NCI-H748 (cell line): ENCODE data around the gene ELK1.
"Not testable (repeated sequence)": the region's sequence is repeated elsewhere in the genome, so short reads cannot be mapped to it uniquely, and the experiment has no call there.

Experiments used
- DNase-seq: peaks from one replicate; lab custom pipeline; 2025; ENCODE audit not compliant: unreplicated experiment; lab: John Stamatoyannopoulos, UW

ELK1 gene

GRCh38 chrX:47613082-47613481, 37.3 kb downstream of the ELK1 start:
- no peak for DNase-seq

GRCh38 chrX:47612418-47612817, 37.9 kb downstream of the ELK1 start:
- no peak for DNase-seq

GRCh38 chrX:47611926-47612325, 38.4 kb downstream of the ELK1 start:
- no peak for DNase-seq

GRCh38 chrX:47611489-47611888, 38.9 kb downstream of the ELK1 start:
- DNase-seq, result no peak

GRCh38 chrX:47610511-47610910, 39.9 kb downstream of the ELK1 start:
- DNase-seq, result no peak

- DNase-seq, result no peak
Observed at GRCh38 chrX:47608130-47608810, 42.1 kb downstream of the ELK1 start.

- DNase-seq, result no peak
Observed at GRCh38 chrX:47607091-47607490, 43.3 kb downstream of the ELK1 start.

GRCh38 chrX:47605024-47605423, 45.3 kb downstream of the ELK1 start:
- no peak for DNase-seq

- not testable (repeated sequence) for DNase-seq
Observed at GRCh38 chrX:47603125-47603524, 47.2 kb downstream of the ELK1 start.

GRCh38 chrX:47597222-47597621, 53.1 kb downstream of the ELK1 start:
- no peak for DNase-seq

GRCh38 chrX:47596256-47596655, 54.1 kb downstream of the ELK1 start:
- no peak for DNase-seq

- DNase-seq, result no peak
Observed at GRCh38 chrX:47595716-47596251, 54.6 kb downstream of the ELK1 start.

- no peak for DNase-seq
Observed at GRCh38 chrX:47593522-47593921, 56.8 kb downstream of the ELK1 start.

- no peak for DNase-seq
Observed at GRCh38 chrX:47590984-47591383, 59.4 kb downstream of the ELK1 start.

GRCh38 chrX:47587906-47588735, 62.2 kb downstream of the ELK1 start:
- DNase-seq, result peak; percentile 0

- no peak for DNase-seq
Observed at GRCh38 chrX:47587091-47587891, 63.1 kb downstream of the ELK1 start.

- DNase-seq, result no peak
Observed at GRCh38 chrX:47586043-47586787, 64.1 kb downstream of the ELK1 start.
